GM10847 (cell line): ENCODE results near the gene LRRIQ1.

Experiments used
- POLR2A ChIP-seq: IDR thresholded peaks from 2 replicates; pipeline ENCODE4 v1.6.1; 2011; ENCODE audit not compliant: insufficient read length; ENCODE audit errors: extremely low read depth

Gene LRRIQ1

GRCh38 chr12:85253853-85254252, 217.7 kb downstream of the LRRIQ1 start:
- no peak for TF ChIP-seq POLR2A

GRCh38 chr12:85257671-85258070, 221.5 kb downstream of the LRRIQ1 start:
- TF ChIP-seq POLR2A: no peak

- TF ChIP-seq POLR2A: no peak
These were observed 224.3 kb downstream of the LRRIQ1 start for GRCh38 chr12:85260447-85260846.

GRCh38 chr12:85260896-85261295, 224.7 kb downstream of the LRRIQ1 start:
- no peak for TF ChIP-seq POLR2A

GRCh38 chr12:85266356-85266755, 230.2 kb downstream of the LRRIQ1 start:
- TF ChIP-seq POLR2A: no peak

GRCh38 chr12:85273381-85274314, 237.5 kb downstream of the LRRIQ1 start:
- TF ChIP-seq POLR2A: no peak

- no peak for TF ChIP-seq POLR2A
These were observed 238.1 kb downstream of the LRRIQ1 start for GRCh38 chr12:85274315-85274651.

- no peak for TF ChIP-seq POLR2A
These were observed 239.2 kb downstream of the LRRIQ1 start for GRCh38 chr12:85275374-85275773.

GRCh38 chr12:85277191-85277590, 241.0 kb downstream of the LRRIQ1 start:
- no peak for TF ChIP-seq POLR2A

GRCh38 chr12:85277900-85278597, 241.9 kb downstream of the LRRIQ1 start:
- no peak for TF ChIP-seq POLR2A

GRCh38 chr12:85278598-85279448, 242.7 kb downstream of the LRRIQ1 start:
- no peak for TF ChIP-seq POLR2A

GRCh38 chr12:85279449-85280164, 243.5 kb downstream of the LRRIQ1 start:
- TF ChIP-seq POLR2A: no peak

- TF ChIP-seq POLR2A: no peak
These were observed 244.2 kb downstream of the LRRIQ1 start, which contains the start of gene ALX1 for GRCh38 chr12:85280165-85280983. TSS of gene ALX1 (plus strand) at chr12:85280220. CDS start at chr12:85280262, 42 bp downstream.
